Stimulated activated naive B cell treated with anti-CD40 and anti-IgM and Interleukin-4, amounts not matched to agents 10 μg/mL and 1 μg/mL and 100 μg/mL, for 72 hours (primary cell): ENCODE results near the gene PLXNA2.
A peak's percentile ranks its signal among the peaks of the same experiment; 100 is the strongest.

Experiments used
- ATAC-seq, 2 donors: fragments of 150-1000 bp; cut with Tn5 transposase; replicated peaks; 2 replicates each; pipeline ENCODE4 v1.10.0; 2021; ENCODE audit warnings: moderate library complexity in 1 of 2
- DNase-seq: peaks from one replicate; pipeline ENCODE4 v3.0.0; 2021
- H3K27ac Mint-ChIP-seq: one replicate; pipeline ENCODE4 v1.8.0; 2022; ENCODE audit warnings: mild to moderate bottlenecking, mixed read lengths
- H3K27me3 Mint-ChIP-seq, 2 donors: one replicate each; pipeline ENCODE4 v1.8.0; 2022; ENCODE audit warnings: mixed read lengths in 2 of 2
- H3K36me3 Mint-ChIP-seq, 2 donors: one replicate each; pipeline ENCODE4 v1.8.0; 2022; ENCODE audit warnings: mixed read lengths in 2 of 2, mild to moderate bottlenecking in 1 of 2
- H3K4me1 Mint-ChIP-seq, 2 donors: one replicate each; pipeline ENCODE4 v1.8.0; 2022; ENCODE audit warnings: mixed read lengths in 2 of 2, mild to moderate bottlenecking in 1 of 2
- H3K4me3 Mint-ChIP-seq, 2 donors: one replicate each; pipeline ENCODE4 v1.8.0; 2022; ENCODE audit warnings: mild to moderate bottlenecking in 2 of 2, mixed read lengths in 2 of 2, moderate library complexity in 1 of 2
- H3K9me3 Mint-ChIP-seq, 2 donors: one replicate each; pipeline ENCODE4 v1.8.0; 2022; ENCODE audit warnings: mixed read lengths in 2 of 2, mild to moderate bottlenecking in 1 of 2

PLXNA2 gene

GRCh38 chr1:208047476-208047934 is 196.7 kb downstream of the PLXNA2 start:
- Mint-ChIP-seq H3K27me3 (no peaks in the 10 kb centered on the region), H3K36me3 (no peaks in the 10 kb centered on the region), H3K27ac (no peak overlapping the region), H3K4me1 (peaks cover 0 to 4% of the 10 kb centered on the region in 2 donors), H3K4me3 (no peak overlapping the region), H3K9me3 (no peaks in the 10 kb centered on the region)
- ATAC-seq (no peak), DNase-seq (no peak)

- ATAC-seq (no peak), DNase-seq (no peak)
Observed at GRCh38 chr1:208045463-208046260, 198.5 kb downstream of the PLXNA2 start.

GRCh38 chr1:208044589-208045462 is 199.4 kb downstream of the PLXNA2 start:
- Mint-ChIP-seq H3K36me3 (no peaks in the 10 kb centered on the region), H3K9me3 (no peaks in the 10 kb centered on the region), H3K27me3 (no peaks in the 10 kb centered on the region), H3K27ac (no peak overlapping the region), H3K4me3 (no peak overlapping the region), H3K4me1 (peaks cover 0 to 4% of the 10 kb centered on the region in 2 donors)
- ATAC-seq (no peak), DNase-seq (no peak)

More at GRCh38 chr1:208045463-208046260, 198.5 kb downstream of the PLXNA2 start:
- Mint-ChIP-seq H3K9me3 (no peaks in the 10 kb centered on the region), H3K4me1 (peaks cover 0 to 4% of the 10 kb centered on the region in 2 donors), H3K4me3 (no peak overlapping the region), H3K27me3 (no peaks in the 10 kb centered on the region), H3K27ac (no peak overlapping the region), H3K36me3 (no peaks in the 10 kb centered on the region)

- Mint-ChIP-seq H3K27me3 (no peaks in the 10 kb centered on the region), H3K9me3 (no peaks in the 10 kb centered on the region), H3K36me3 (no peaks in the 10 kb centered on the region), H3K4me1 (peaks cover 0 to 1% of the 10 kb centered on the region in 2 donors), H3K27ac (peak overlapping the region; percentile 32), H3K4me3 (no peak overlapping the region)
- no peak for ATAC-seq
- no peak for DNase-seq
Observed at GRCh38 chr1:208043691-208044181, 200.4 kb downstream of the PLXNA2 start.

- Mint-ChIP-seq H3K9me3 (no peaks in the 10 kb centered on the region), H3K4me1 (no peaks in the 10 kb centered on the region), H3K27me3 (no peaks in the 10 kb centered on the region), H3K4me3 (no peak overlapping the region), H3K27ac (no peak overlapping the region), H3K36me3 (no peaks in the 10 kb centered on the region)
- no peak for ATAC-seq
- DNase-seq = no peak
Observed at GRCh38 chr1:208042868-208043267, 201.3 kb downstream of the PLXNA2 start.

GRCh38 chr1:208042041-208042615 is 202.1 kb downstream of the PLXNA2 start:
- ATAC-seq (no peak), DNase-seq (no peak)
- H3K36me3 Mint-ChIP-seq = no peaks in the 10 kb centered on the region
- no peaks in the 10 kb centered on the region for H3K27me3 Mint-ChIP-seq
- H3K9me3 Mint-ChIP-seq = no peaks in the 10 kb centered on the region
- no peak overlapping the region for H3K27ac Mint-ChIP-seq
- no peaks in the 10 kb centered on the region for H3K4me1 Mint-ChIP-seq
- H3K4me3 Mint-ChIP-seq = no peak overlapping the region

GRCh38 chr1:208041505-208041904 is 202.7 kb downstream of the PLXNA2 start:
- Mint-ChIP-seq H3K36me3 (no peaks in the 10 kb centered on the region), H3K27ac (no peak overlapping the region)

GRCh38 chr1:208040821-208041297 is 203.3 kb downstream of the PLXNA2 start:
- H3K36me3 Mint-ChIP-seq = no peaks in the 10 kb centered on the region
- H3K27ac Mint-ChIP-seq = no peak overlapping the region
- DNase-seq (no peak), ATAC-seq (no peak)
- no peaks in the 10 kb centered on the region for H3K9me3 Mint-ChIP-seq
- H3K27me3 Mint-ChIP-seq = no peaks in the 10 kb centered on the region
- no peak overlapping the region for H3K4me3 Mint-ChIP-seq
- H3K4me1 Mint-ChIP-seq = no peaks in the 10 kb centered on the region

More at GRCh38 chr1:208041505-208041904, 202.7 kb downstream of the PLXNA2 start:
- no peak overlapping the region for H3K4me3 Mint-ChIP-seq
- no peaks in the 10 kb centered on the region for H3K27me3 Mint-ChIP-seq
- ATAC-seq (no peak), DNase-seq (no peak)
- no peaks in the 10 kb centered on the region for H3K4me1 Mint-ChIP-seq
- H3K9me3 Mint-ChIP-seq = no peaks in the 10 kb centered on the region

GRCh38 chr1:208039536-208040332 is 204.4 kb downstream of the PLXNA2 start:
- DNase-seq (no peak), ATAC-seq (no peak)
- no peaks in the 10 kb centered on the region for H3K27me3 Mint-ChIP-seq
- no peaks in the 10 kb centered on the region for H3K9me3 Mint-ChIP-seq
- H3K4me1 Mint-ChIP-seq = no peaks in the 10 kb centered on the region
- no peak overlapping the region for H3K27ac Mint-ChIP-seq
- H3K4me3 Mint-ChIP-seq = no peak overlapping the region
- H3K36me3 Mint-ChIP-seq = no peaks in the 10 kb centered on the region

GRCh38 chr1:208038303-208038702 is 205.9 kb downstream of the PLXNA2 start:
- no peak overlapping the region for H3K27ac Mint-ChIP-seq
- DNase-seq = no peak
- no peaks in the 10 kb centered on the region for H3K9me3 Mint-ChIP-seq
- no peaks in the 10 kb centered on the region for H3K27me3 Mint-ChIP-seq
- no peaks in the 10 kb centered on the region for H3K4me1 Mint-ChIP-seq
- H3K36me3 Mint-ChIP-seq = no peaks in the 10 kb centered on the region
- no peak overlapping the region for H3K4me3 Mint-ChIP-seq
- ATAC-seq = no peak

GRCh38 chr1:208036918-208037766 is 207.0 kb downstream of the PLXNA2 start:
- no peaks in the 10 kb centered on the region for H3K27me3 Mint-ChIP-seq
- H3K4me3 Mint-ChIP-seq = no peak overlapping the region
- no peaks in the 10 kb centered on the region for H3K4me1 Mint-ChIP-seq
- no peaks in the 10 kb centered on the region for H3K36me3 Mint-ChIP-seq
- DNase-seq = no peak
- H3K9me3 Mint-ChIP-seq = no peaks in the 10 kb centered on the region
- no peak for ATAC-seq
- no peak overlapping the region for H3K27ac Mint-ChIP-seq

GRCh38 chr1:208036106-208036808 is 207.9 kb downstream of the PLXNA2 start:
- no peaks in the 10 kb centered on the region for H3K4me1 Mint-ChIP-seq
- no peaks in the 10 kb centered on the region for H3K27me3 Mint-ChIP-seq
- no peak overlapping the region for H3K4me3 Mint-ChIP-seq
- no peak for DNase-seq
- no peaks in the 10 kb centered on the region for H3K36me3 Mint-ChIP-seq
- peak in 1 of 2 donors; percentile 49 for ATAC-seq
- no peaks in the 10 kb centered on the region for H3K9me3 Mint-ChIP-seq
- H3K27ac Mint-ChIP-seq = no peak overlapping the region
